ENCODE results near the gene IL2RG.

The IL2RG gene

DNA sequence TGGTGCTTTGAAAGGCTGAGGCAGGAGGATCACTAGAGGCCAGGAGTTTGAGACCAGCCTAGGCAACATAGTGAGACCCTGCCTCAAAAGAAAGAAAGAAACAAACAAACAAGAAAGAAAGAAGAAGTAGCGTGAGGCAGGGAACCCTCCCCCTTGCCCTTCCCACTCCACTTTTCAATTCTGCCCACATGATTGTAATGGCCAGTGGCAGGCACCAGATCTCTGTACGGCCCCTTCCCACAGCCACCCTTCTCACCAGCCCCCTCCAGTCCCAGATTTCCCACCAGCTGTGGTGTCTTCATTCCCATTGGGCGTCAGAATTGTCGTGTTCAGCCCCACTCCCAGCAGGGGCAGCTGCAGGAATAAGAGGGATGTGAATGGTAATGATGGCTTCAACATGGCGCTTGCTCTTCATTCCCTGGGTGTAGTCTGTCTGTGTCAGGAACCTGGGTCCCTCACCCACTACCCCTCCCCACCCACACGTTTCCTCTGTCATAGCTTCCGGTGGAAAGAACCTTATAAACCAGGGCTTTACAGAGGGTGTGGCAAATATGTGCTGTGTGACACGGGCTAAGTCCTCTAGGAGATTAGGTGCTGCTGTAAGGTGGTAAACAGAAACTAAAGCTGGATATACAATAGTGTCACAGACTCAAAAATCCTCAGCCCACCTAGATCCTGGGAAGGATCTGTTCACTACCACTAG, at the start of gene IL2RG:
IL2RG (minus strand) TSS at position 437 of the 703 bp plus-strand sequence; CDS start at position 399, 38 bp downstream.
- DNase-seq (ENCODE audit: low read depth): peak; percentile 65

DNA sequence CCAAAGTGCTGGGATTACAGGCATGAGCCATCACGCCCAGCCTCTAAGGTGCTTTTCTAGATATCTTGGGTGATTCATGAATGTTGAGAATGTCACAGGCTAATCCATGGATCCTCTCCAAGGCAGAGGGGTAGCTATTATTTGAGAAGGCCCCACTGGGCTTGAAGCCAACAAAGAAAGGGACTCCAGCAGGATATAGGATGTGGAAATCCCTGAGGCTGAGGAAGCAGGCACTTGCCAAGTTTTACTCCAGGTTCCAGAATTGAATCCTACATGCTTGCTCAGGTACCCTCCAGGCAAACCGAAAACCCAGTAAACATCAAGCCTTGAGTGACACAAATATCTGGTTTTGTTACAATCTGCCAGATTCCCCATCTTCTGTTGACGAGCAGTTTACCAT, 49.1 kb upstream of the IL2RG start:
- no peak for DNase-seq (ENCODE audit: low read depth)

- DNase-seq (ENCODE audit: low read depth): no peak
These were observed 48.0 kb upstream of the IL2RG start for GRCh38 chrX:71159335-71159734.

- no peak for DNase-seq (ENCODE audit: low read depth)
These were observed 47.2 kb upstream of the IL2RG start for GRCh38 chrX:71158603-71159002.

GRCh38 chrX:71154641-71155040, 43.3 kb upstream of the IL2RG start:
- no peak for DNase-seq (ENCODE audit: low read depth)

- DNase-seq (ENCODE audit: low read depth): no peak
These were observed 42.8 kb upstream of the IL2RG start for GRCh38 chrX:71154196-71154595.

GRCh38 chrX:71151366-71151765, 40.0 kb upstream of the IL2RG start:
- DNase-seq (ENCODE audit: low read depth): no peak

DNA sequence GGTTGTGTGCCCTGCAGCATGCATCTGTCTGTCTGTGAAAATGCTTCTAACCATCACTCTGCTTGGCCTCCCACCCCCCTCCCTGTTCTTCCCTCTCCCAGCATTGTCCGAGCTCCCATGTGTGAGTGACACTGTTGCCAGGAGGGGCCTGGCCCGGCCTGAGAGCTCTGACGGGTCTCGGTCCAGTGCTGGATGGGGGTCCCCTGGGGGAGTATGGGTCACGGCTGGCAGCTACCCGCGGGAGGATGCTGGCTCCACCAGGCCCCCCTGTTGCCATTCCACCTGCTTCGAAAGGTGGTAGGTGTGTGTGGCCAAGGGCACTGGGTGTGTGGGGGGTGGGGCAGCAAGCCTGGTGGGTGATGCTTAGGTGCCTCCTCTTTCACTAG, 36.9 kb upstream of the IL2RG start:
- no peak for DNase-seq (ENCODE audit: low read depth)

DNA sequence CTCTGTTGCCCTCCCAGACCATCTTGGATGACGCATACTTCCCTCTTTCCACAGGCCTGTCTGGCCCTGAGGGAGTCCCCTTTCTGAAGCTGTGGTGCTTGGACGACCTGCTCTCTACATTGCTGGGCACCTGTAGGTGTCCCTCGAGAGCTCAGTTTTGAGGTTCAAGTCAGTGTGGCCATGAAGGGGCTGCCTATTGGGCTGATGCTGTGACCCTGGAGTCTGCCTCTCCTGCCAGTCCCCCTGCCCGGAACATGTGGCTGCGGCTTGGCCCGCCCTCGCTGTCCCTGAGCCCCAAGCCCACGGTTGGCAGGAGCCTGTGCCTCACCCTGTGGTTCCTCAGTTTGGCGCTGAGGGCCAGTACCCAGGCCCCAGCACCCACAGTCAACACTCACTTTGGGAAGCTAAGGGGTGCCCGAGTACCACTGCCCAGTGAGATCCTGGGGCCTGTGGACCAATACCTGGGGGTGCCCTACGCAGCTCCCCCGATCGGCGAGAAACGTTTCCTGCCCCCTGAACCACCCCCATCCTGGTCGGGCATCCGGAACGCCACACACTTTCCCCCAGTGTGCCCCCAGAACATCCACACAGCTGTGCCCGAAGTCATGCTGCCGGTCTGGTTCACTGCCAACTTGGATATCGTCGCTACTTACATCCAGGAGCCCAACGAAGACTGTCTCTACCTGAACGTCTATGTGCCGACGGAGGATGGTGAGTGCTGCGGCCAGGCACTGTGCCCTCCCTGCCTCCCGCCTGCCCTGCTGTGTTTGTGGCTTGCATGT, 36.3 kb upstream of the IL2RG start:
- no peak for DNase-seq (ENCODE audit: low read depth)

GRCh38 chrX:71144651-71145050, 33.3 kb upstream of the IL2RG start, which contains the start of gene NLGN3:
Gene NLGN3 (plus strand): TSS chrX:71144841. CDS start chrX:71147750, 2,909 bp downstream.
- no peak for DNase-seq (ENCODE audit: low read depth)

DNA sequence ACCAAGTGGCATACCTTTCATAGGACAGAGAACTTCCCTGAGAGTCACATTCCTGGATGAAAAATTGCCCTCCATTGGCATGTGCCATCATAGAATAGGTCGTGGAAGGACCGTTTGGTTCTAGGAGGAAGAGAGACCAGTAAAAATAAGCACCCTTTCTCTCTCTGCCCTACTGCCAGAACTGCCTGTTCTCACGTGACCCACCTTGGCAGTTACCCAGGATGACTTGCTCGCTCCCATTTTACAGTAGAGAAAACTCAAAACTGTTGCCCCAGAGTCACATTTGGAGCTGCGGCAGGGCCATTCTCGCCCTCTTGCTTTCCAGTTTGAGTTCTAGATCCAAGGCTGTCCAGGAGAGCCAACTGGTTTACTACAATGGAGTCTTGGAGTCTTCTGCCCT, 32.1 kb upstream of the IL2RG start:
- no peak for DNase-seq (ENCODE audit: low read depth)

DNA sequence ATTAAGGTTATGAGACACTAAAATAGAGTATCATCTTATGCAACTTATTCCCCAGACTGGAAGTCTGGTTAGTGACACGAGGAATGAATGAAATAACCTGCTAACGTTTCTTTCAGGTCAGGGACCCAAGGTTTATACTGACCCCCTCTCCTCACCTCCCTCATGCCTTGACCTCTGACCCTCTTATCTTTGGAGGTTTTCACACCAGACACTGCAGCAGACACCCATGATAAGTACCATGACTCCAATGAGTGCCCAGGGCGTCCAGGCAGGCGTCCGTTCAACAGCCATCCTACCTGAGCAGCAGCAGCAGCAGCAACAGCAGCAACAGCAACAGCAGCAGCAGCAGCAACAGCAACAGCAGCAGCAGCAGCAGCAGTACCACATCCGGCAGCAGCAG, 29.1 kb upstream of the IL2RG start:
- DNase-seq (ENCODE audit: low read depth): no peak

- no peak for DNase-seq (ENCODE audit: low read depth)
These were observed 20.1 kb upstream of the IL2RG start for GRCh38 chrX:71131510-71131909.

DNA sequence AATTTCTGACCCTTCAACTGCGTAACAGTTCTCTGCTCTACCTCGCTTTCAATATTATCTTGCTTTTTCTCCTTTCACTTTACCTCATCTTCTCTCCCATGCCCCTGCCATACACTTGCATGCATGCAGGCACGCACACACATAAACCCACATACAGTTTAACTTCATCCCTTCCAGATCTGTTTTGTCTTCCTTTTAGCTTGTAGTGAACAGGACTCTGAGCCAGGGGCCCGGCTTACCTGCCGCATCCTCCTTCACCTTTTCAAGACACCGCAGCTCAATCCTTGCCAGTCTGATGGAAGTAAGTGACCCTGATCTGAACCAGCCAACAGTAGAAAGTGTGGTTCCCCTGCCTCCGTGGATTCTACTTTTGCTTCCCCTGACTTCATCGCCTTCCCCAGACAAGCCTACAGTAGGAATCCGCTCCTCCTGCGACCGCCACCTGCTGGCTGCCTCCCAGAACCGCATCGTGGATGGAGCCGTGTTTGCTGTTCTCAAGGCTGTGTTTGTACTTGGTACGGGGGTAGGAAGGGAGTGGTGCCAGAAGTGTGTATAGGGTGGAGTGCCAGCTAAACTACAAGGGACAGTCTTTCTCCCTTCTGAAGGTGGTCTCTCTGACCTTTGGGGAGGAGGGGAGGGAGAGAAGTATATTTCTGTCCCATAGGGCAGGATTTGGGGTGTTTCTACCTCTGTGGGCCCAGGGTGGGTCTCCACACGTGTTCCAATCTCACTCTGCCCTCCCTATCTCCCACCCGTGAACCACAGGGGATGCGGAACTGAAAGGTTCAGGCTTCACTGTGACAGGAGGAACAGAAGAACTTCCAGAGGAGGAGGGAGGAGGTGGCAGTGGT, 17.8 kb upstream of the IL2RG start:
- peak; percentile 60 for DNase-seq (ENCODE audit: low read depth)

DNA sequence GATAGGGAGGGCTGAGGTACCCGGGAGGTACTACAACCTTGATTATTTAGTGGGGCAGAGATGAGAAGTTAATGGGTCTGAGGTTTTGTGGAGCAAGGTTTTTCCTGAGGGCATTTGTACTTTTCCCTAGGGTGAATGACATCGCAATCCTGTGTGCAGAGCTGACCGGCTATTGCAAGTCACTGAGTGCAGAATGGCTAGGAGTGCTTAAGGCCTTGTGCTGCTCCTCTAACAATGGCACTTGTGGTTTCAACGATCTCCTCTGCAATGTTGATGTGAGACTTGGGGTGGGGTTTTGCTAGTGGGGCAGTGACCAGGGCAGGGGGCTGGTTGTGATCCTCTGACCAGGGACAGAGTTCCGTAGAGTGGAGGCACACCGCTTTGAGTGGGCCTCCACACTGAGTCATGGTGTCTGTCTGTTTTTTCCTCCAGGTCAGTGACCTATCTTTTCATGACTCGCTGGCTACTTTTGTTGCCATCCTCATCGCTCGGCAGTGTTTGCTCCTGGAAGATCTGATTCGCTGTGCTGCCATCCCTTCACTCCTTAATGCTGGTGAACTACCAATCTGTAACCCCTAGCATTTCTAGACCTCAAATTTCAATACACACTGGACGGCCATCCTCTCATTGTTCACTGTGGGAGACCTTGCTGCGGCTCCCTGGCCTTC, 16.9 kb upstream of the IL2RG start:
- no peak for DNase-seq (ENCODE audit: low read depth)

DNA sequence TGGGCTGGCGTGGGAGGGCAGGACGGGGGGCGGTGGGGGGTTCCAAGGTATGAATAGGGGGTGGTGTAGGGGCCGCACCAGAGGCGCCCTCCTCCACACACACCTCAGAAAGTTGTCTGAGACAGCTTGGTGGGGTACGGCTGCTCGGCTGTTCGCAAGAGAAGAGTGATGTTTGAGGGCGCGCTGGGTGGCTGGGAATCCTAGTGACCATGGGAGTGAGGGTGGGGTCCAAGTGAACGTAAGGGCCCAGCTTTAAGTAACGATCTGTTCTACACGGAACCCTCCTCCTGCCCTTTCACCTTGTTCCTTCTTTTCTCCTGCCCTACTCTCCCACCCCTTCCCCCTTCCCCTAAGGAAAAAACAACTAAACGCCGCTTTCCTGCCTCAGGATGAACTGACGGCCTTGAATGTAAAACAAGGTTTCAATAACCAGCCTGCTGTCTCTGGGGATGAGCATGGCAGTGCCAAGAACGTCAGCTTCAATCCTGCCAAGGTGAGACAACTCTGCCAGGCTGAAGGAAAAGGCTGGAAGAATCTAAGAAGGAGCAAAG, 7.7 kb upstream of the IL2RG start:
- DNase-seq (ENCODE audit: low read depth): no peak

DNA sequence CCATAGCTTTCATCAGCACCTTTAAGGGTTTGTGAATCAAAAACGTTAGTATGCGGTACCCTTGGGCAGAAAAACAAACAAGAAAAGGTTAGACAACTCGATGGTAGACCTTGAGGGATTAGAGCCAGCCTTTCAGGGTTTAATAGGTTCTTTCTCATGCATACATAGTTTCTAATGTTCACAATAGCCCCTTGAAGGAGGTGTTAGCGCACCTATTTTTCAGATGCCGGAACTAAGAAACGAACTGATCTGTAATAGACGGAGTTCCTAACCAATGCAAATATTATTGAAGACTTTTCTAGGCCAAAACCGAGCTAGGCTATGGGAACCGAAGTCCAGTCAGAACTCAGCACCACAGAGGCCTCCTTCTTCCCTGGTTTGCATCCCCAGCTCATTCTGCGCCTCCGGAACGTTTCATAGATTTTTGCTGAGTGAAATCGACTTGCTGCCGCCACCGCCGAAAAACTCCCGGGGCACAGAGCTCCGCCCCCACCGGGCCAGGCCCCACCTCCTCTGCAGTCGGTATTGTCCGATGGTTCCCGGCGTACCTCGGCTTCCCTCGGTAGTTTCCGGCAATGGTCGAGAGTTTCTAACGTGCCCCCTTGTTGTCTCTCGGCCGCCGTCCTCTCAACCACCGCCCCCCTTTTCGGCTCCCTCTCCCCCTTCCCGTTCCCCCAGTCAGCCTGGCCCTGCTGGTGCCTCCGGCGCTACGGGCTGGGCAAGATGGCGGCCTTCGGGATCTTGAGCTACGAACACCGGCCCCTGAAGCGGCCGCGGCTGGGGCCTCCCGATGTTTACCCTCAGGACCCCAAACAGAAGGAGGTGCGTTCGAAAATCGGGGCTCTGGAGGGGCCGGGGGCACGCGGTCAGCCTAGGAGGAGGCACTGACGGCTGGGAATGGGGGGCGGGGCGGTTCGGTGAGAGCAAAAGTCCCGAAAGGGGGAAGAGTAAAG, 6.9 kb upstream of the IL2RG start, which contains the start of gene MED12:
MED12 (plus strand) TSS at position 565 of the 953 bp plus-strand sequence; CDS start at position 724, 159 bp downstream.
- peak; percentile 64 for DNase-seq (ENCODE audit: low read depth)

DNA sequence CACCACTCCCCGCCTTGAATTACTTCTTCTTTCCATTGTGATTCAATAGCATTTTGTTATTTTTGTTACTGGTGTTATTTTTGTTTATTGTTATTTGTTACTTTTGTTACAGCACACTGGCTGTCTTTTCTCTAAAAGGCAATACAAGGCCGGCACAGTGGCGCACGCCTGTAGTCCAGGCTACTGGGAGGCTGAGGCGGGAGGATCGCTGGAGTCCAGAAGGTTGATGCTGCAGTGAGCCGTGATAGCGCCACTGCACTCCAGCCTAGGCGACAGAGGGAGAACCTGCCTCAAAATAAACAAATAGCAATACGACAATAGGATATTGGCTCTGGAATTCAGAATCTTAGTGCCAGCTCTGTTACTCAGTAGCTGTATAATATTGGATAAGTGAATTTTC, 6.0 kb upstream of the IL2RG start:
- no peak for DNase-seq (ENCODE audit: low read depth)

GRCh38 chrX:71111921-71112431, 599 bp upstream of the IL2RG start:
- DNase-seq (ENCODE audit: low read depth): no peak

DNA sequence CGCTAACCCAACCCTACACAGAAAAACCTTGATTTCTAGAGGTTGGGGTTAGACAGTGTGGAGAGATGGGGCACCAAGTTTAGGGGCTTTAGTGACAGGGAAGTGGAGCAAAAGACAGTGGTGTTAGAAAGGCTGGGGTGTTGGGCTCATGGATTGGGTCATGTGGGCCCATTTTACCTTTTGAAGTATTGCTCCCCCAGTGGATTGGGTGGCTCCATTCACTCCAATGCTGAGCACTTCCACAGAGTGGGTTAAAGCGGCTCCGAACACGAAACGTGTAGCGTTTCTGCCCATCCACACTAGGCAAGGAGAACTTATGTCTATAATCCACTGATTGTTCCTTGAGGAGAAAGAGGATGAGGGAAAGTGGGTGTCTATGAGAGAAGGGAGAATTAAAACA, 2.3 kb downstream of the IL2RG start:
- no peak for DNase-seq (ENCODE audit: low read depth)
